Activated naive CD8-positive, alpha-beta T cell (primary cell): ENCODE results near the gene SNRPD2.

ENCODE experiments used
- H3K27ac Mint-ChIP-seq: one replicate; pipeline ENCODE4 v1.8.0; 2021; ENCODE audit warnings: mixed read lengths
- H3K27me3 Mint-ChIP-seq: one replicate; pipeline ENCODE4 v1.8.0; 2021; ENCODE audit warnings: mixed read lengths
- H3K36me3 Mint-ChIP-seq: one replicate; pipeline ENCODE4 v1.8.0; 2021; ENCODE audit warnings: mixed read lengths
- H3K4me1 Mint-ChIP-seq: one replicate; pipeline ENCODE4 v1.8.0; 2021; ENCODE audit warnings: low read depth, mixed read lengths
- H3K4me3 Mint-ChIP-seq: one replicate; pipeline ENCODE4 v1.8.0; 2021; ENCODE audit warnings: mild to moderate bottlenecking, mixed read lengths
- H3K9me3 Mint-ChIP-seq: one replicate; pipeline ENCODE4 v1.8.0; 2021; ENCODE audit warnings: low read depth, mixed read lengths

The SNRPD2 gene

DNA sequence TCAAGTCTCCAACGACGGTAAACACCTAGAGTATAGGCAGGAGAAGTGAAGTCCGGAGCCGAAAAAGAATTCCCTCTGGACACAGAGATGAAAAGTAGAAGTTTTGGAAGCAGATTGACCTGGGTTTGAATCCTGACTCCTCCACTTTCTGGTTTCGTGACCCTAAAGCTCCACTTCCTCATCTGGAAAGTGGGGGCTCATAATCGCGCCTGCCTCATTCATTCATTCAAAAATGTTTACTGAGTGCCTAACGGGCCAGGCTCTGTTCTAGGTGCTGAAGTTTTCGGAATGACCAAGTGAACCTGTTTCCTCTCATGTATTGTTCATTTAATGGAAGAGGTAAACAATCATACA lies 45.4 kb downstream of the SNRPD2 start:
- peak overlapping the region; percentile 80 for H3K4me3 Mint-ChIP-seq
- H3K27ac Mint-ChIP-seq, result no peak overlapping the region
- peaks cover 3% of the 10 kb centered on the region for H3K27me3 Mint-ChIP-seq
- no peaks in the 10 kb centered on the region for H3K9me3 Mint-ChIP-seq
- H3K36me3 Mint-ChIP-seq, result peaks cover 1% of the 10 kb centered on the region
- H3K4me1 Mint-ChIP-seq, result peaks cover 26% of the 10 kb centered on the region

DNA sequence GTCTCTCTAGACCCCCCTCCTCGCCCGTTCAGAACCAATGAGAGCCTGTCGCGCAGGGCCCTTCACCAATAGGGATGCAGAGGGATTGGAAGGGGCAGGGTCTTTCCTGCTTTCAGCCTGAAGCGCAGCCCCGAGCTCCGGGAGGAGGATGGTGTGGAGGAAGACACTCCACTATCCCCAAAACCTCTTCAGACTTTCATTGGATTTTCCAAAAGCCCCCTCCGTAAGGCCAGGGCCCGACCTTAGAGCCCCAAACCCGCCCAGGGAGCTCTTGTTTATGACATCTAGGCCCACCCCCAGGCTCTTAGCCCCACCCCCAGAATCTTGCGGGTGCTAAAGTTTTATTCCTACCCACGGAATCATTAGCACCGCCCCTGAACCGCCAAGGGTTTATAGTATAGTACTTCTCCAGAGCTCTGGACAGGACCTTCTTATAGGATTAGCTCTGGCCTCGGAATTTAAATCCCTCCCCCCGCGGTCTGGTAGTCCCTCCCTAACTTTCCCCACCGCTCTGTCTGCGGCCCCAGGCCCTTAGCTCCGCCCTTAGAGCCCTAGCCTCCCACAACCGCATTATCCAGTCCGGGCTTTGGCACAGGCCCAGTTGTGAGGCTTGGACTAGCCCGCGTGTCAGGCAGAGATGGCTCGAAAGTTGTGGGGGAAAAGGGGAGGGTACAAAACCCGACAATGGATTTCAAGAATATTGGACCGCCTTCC lies 46.0 kb downstream of the SNRPD2 start:
- peaks cover 6% of the 10 kb centered on the region for H3K36me3 Mint-ChIP-seq
- peak overlapping the region; percentile 80 for H3K4me3 Mint-ChIP-seq
- H3K4me1 Mint-ChIP-seq, result peaks cover 31% of the 10 kb centered on the region
- no peaks in the 10 kb centered on the region for H3K9me3 Mint-ChIP-seq
- peaks cover 3% of the 10 kb centered on the region for H3K27me3 Mint-ChIP-seq
- H3K27ac Mint-ChIP-seq, result no peak overlapping the region

DNA sequence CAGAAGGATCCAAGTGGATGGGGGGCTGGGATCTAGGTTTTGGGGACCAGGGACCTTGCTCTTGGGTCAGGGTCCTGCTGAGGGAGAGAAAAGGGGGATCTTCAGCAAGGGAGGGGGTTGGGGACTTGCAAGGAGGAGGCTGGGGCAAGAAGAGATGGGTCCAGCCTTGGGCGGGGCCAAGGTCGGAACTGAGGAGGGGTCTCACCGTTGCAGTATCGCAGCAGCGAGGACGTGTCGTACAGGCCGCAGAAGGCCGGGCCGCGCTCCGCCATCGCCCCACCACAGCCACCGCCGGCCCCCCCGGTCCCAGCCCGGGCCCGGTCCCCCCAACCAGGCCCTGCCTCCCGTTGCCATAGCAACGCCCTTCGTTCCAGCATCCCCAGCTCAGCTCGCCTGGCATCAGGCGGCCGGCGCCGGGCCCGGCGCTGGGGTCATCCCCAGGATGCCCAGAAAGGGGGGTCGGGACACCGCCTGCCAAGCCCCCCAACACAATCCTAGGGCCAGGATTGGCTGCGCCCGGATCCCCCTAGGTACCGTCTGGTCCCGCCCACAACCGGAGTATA lies 46.6 kb downstream of the SNRPD2 start:
- H3K27ac Mint-ChIP-seq, result no peak overlapping the region
- H3K9me3 Mint-ChIP-seq, result no peaks in the 10 kb centered on the region
- peak overlapping the region; percentile 80 for H3K4me3 Mint-ChIP-seq
- peaks cover 33% of the 10 kb centered on the region for H3K4me1 Mint-ChIP-seq
- H3K27me3 Mint-ChIP-seq, result peaks cover 3% of the 10 kb centered on the region
- peaks cover 7% of the 10 kb centered on the region for H3K36me3 Mint-ChIP-seq

DNA sequence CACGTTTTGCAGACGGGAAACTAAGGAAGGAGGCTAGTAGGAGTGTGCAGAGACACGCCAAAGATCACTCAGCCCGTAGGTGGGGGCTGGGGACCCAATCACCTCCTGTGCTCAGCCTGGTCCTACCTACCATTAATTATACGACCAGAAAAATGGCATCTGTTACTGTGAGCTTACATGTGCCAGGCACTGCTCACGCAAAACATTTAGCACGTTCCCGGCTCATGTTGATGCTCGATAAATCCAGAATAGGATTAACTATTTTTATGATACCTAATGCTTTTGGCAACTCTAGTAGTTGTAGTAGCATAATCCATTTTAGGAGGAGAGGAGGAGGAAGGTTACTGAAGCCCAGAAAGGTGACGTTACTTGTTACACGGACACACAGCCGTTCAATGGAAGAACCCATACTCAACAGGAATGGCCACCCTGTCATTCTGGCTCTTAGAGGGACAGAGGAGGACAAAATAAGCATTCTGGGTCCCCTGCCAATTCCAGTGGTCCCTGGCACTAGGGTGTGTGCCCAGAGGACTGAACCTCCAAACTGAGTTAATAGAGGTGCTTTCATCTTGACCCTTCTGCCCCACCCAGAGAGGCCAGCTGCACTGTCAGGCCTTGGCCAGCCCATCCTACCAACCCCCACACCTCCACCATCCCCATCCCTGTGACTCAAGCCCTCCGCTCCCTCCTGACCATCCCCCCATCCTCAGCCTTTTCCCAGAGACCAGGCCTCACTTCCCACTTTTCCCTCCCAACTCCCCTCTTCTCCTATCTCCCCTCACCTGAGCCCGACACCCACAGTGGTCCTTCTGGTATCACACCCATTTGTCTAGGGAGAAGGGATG lies 47.6 kb downstream of the SNRPD2 start:
- Mint-ChIP-seq H3K27ac (peak overlapping the region; percentile 22), H3K4me1 (peaks cover 33% of the 10 kb centered on the region)

DNA sequence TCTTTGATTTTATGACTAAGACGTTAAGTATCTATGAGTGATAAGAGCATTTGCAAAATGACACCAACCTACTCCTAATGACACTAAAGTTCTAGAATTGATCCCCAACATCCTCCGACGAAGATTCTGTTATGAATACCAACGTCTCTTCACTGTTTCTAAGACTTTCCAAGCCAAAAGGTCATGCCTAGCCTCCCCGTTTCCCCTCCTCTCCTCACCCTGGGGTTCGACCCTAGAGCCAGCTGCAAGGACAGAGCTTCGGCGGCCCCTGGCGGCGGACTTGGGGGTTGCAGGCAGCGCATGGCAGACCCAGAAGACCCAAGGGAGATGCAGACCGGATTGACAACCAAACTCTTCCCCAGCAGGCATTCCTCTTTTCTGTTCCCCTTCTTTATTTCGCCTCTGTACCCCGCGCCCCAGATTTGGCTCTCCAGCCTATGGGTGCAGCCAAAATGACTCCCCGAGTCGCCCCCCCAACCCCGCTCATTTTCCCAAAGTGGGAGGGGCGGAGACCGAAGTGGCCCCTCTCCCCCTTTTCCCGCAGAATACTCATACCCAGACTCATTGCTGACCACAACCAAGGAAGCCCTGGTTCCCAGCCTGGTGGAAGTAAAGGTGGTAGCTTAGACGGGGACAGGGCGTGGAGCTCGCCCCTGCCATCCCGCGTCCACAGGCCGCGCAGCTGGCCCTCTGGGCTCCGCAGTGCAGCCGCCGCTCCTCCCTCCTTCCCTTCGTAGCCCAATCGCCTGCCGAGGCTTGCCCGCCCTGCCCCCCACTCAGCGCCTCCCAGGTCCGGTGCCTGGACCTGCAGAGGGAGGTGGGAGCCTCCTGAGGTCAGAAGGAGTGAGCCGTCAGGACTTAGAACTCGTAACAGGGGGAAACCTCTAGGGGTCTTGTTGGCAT lies 48.5 kb downstream of the SNRPD2 start:
- H3K4me3 Mint-ChIP-seq, result peak overlapping the region; percentile 96
- peak overlapping the region; percentile 95 for H3K27ac Mint-ChIP-seq
- H3K9me3 Mint-ChIP-seq, result no peaks in the 10 kb centered on the region
- peaks cover 39% of the 10 kb centered on the region for H3K4me1 Mint-ChIP-seq
- H3K36me3 Mint-ChIP-seq, result peaks cover 7% of the 10 kb centered on the region
- peaks cover 3% of the 10 kb centered on the region for H3K27me3 Mint-ChIP-seq

More for the DNA sequence above, 47.6 kb downstream of the SNRPD2 start:
- no peaks in the 10 kb centered on the region for H3K9me3 Mint-ChIP-seq
- peaks cover 7% of the 10 kb centered on the region for H3K36me3 Mint-ChIP-seq
- no peak overlapping the region for H3K4me3 Mint-ChIP-seq
- H3K27me3 Mint-ChIP-seq, result peaks cover 3% of the 10 kb centered on the region

DNA sequence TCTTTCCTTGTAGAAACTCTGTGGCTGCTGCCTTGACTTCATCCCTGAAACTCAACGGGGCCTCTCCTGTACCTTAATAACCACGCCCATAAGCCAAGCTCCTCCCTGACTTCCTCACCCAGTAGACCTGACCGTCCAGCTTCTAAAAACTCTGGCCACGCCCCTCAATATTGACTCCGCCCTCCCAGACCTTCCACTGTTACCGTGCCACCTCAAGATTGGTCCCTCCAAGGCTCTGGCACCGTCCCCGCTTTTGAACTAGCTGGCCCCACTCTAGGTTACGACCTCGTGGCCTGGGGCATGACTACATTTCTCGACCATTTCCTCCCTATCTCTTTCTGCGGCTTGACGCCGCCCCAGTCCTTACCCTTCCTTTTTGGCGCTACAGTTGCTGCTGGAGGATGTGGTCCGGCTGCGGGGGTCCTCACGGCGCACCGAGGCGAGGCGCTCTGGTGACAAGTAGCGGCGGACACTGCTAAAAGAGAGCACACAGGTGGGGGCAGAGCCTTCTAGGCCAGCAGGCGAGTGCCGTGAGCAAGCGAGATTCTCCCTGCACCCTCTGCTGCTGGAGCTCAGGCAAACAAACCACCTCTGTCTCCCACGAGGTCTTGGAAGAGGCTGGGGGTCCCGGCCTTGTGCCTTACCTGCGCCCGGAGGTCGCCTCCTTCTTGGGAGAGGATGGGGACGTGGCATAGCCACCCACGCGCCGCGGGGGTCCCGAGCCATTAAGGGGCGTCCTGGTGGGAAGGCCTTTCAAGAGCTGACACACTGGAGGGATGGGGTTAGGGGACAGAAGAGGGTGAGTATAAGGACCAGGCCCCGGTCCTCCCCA lies 50.3 kb downstream of the SNRPD2 start:
- Mint-ChIP-seq H3K27me3 (peaks cover 3% of the 10 kb centered on the region), H3K4me1 (peaks cover 39% of the 10 kb centered on the region)

DNA sequence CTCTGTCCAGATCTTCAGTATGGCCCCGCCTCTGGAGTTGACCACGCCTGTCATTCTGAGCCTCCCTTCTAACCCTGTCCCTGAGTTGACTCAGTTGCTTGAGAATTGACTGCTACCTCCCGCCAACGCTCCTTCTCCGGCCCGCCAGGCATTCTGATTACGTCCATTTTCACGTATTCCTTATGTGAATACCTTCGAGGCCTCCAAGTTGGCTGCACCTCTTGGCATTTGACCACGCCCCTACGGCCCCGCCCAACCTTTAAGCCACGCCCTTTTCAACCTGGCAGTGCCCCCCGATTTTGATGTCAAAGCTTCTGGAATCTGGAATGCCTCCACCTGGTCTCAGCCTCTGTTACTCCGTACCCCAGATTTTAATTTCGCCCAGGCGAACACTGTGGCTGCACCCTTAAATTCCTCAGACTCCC lies 50.9 kb downstream of the SNRPD2 start:
- H3K4me1 Mint-ChIP-seq, result peaks cover 33% of the 10 kb centered on the region
- peak overlapping the region; percentile 96 for H3K4me3 Mint-ChIP-seq
- no peaks in the 10 kb centered on the region for H3K9me3 Mint-ChIP-seq
- H3K27me3 Mint-ChIP-seq, result no peaks in the 10 kb centered on the region
- H3K36me3 Mint-ChIP-seq, result peaks cover 7% of the 10 kb centered on the region
- peak overlapping the region; percentile 99 for H3K27ac Mint-ChIP-seq

More for the DNA sequence above, 50.3 kb downstream of the SNRPD2 start:
- peaks cover 7% of the 10 kb centered on the region for H3K36me3 Mint-ChIP-seq
- peak overlapping the region; percentile 99 for H3K27ac Mint-ChIP-seq
- H3K4me3 Mint-ChIP-seq, result peak overlapping the region; percentile 96
- no peaks in the 10 kb centered on the region for H3K9me3 Mint-ChIP-seq

DNA sequence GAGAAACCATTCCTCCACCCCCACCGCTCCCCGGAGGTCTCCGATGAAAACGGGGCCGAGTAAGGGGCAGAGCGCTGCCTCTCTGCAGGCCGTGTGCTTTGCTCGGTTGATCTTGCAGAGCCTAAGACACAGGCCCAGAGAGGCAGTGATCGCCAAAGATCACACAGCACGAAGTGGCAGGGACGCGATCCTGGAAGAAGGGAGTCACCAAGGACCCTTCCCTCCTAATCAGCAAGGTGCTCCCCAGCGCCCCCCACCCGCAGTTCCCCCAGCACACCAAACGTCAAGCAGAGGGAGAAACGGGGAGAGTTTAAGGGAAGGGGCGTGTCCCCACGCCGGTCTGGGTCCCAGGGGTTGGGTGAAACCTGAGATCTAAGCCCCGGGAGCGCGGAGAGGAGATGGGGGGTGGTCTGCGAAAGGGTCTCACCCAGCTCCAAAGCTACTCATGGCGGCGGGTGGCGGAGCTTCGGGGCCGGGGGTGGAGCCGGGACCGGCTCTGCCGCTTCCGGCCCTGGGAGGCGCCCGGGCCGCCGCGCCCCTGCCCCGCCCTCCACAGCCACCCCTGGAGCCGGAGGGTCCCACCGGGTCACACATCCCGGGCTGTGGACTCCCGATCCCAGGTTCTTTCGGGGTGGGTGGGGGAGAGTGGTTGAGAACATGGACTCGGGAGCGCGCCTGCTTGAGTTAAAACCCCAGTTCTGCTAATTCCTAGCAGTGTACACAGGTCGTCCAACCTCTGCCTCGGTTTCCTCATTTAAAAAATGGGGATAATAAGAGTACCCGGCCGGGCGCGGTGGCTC lies 52.6 kb downstream of the SNRPD2 start, which contains the start of gene EML2:
Gene EML2, minus strand, starts transcription at position 468 of the 800 bp plus-strand sequence. Its CDS starts 21 bp downstream, at position 447.
- peak within 1 kb of the TSS; percentile 89 for H3K27ac Mint-ChIP-seq
- no peaks in the 10 kb centered on the region for H3K9me3 Mint-ChIP-seq
- no peaks in the 10 kb centered on the region for H3K27me3 Mint-ChIP-seq
- H3K36me3 Mint-ChIP-seq, result peaks cover 7% of the 10 kb centered on the region
- H3K4me3 Mint-ChIP-seq, result peak within 1 kb of the TSS; percentile 93
- H3K4me1 Mint-ChIP-seq, result peaks cover 30% of the 10 kb centered on the region

DNA sequence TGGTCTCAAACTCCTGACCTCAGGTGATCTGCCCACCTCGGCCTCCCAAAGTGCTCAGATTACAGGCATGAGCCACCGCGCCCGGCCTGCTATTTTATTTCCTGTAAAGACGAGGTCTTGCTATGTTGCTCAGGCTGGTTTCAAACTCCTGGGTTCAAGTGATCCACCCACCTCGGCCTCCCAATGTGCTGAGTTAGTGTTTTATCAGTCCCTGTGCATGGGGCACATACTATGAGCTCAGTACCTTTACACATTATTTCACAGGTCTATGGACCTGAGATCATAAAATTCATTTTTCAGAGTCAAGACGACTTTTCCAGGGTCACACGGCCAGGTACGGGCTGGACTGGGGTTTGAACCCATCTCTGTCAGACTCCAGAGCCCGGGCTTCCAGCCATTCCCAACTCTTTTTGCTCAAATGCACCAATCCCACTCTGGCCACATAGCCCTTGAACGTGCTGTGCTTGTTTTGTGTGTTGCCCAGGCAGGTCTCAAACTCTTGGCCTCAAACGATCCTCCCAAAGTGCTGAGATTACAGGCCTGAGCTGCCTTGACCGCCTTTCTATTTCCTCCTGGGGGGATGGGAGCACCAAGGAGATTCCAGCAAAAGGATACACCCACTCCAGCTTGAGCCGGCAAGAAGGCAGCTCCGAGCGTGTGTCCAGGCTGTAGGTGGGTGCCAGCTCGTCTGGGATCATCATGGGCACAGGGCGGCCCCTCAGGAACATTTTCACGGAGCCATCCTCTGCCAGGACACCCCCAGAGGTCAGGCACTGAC lies 53.7 kb downstream of the SNRPD2 start:
- Mint-ChIP-seq H3K27me3 (no peaks in the 10 kb centered on the region), H3K36me3 (peaks cover 7% of the 10 kb centered on the region), H3K4me3 (peak overlapping the region; percentile 93), H3K4me1 (peaks cover 22% of the 10 kb centered on the region), H3K9me3 (no peaks in the 10 kb centered on the region), H3K27ac (no peak overlapping the region)
